Embryonic facial prominence (tissue), 1 donor: Measurements from ENCODE around the gene GSTT2B.
"Not testable (repeated sequence)": the region's sequence is repeated elsewhere in the genome, so short reads cannot be mapped to it uniquely, and the experiment has no call there.

Experiments
- DNase-seq: peaks from one replicate; pipeline ENCODE4 v3.0.0-alpha.2; 2016; ENCODE audit errors: extremely low spot score

The GSTT2B gene, protein sequence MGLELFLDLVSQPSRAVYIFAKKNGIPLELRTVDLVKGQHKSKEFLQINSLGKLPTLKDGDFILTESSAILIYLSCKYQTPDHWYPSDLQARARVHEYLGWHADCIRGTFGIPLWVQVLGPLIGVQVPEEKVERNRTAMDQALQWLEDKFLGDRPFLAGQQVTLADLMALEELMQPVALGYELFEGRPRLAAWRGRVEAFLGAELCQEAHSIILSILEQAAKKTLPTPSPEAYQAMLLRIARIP

DNA sequence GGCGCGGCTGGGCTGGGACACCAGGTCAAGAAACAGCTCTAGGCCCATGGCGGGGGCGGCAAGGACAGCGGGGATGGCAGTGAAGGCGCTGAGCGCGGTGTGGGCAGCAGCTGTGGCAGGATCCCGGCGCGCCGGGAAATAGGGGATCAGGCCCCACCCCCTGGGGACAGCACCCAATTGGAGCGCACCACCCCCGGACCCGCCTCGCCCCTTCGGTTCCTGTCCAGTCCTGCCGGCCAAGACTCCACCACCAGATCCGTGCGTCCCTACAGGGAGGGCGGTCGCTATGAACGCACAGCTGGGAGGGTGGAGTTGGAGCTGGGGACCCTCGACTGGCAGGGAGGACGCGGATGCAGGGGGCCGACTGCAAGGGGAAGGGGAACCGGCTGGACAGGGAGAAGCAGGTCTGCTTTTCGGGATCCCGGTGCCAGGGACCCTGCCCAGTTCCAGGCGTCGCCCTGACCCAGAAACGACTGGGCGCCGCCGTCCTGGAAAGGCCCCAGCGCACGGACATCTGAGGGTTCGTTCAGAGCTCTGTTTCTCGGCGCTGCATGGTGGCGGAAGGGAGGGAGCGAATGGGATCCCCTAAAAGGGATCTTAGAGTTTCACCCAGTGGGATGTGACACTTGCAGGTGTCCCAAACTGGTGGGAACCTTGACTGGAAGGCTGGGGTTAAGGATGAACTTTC, at the start of gene GSTT2B:
Gene GSTT2B (minus strand): TSS at position 112 of the 688 bp plus-strand sequence. CDS start 64 bp downstream, at position 48.
- DNase-seq: not testable (repeated sequence)

DNA sequence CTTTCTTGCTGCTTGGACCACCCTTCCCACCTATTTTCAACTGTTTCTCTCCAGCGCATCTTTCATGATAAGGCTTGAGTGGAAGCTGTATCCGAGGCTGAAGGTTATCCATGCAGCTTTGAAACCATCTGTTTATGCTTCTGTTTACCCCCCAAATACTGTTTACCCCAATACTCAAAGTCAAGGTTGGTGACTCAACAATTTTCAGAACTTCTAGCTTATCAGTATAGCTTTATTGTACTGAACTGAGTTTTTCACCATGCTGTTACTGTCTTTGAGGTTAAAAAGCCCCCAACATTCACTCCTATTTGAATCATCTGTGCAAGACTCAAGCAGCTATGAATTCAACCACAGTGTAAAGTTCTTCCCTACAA, 49.0 kb upstream of the GSTT2B start:
- DNase-seq: no peak

DNA sequence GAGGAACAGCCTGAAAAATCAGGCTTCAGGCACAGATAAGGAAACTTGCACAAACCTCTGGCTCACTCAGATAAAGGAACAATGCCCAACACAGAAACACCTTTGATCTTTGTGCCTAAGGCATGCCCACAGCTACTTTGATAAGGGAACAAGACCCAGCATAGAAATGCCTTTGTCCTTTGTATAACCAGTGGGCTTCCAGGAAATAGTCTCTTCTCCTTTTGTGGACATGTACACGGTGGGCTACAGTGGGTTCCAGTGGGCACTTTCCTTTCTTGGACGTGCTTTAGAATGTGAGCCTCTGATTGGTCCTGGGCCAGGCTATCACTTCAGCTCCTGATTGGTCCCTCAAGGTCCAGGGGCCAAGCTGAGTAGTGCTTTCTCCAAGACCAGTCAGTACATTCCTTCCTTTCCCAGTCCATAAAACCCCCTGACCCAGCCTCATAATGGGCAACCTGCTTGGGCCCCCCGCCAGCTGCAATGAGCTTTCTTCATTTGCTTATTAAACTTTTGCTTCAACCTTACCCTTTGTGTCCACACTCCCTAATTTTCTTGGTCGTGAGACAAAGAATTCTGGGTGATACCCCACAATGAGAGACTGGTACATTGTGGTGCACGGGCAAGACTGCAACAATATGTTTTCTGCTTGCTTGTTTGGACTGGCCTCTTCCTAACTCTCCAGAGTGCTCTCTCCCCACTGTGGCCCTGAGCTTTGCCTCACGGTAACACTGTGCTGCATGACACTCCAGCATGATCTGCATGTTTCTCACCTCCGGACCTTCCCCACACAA, 48.4 kb upstream of the GSTT2B start:
- no peak for DNase-seq

DNA sequence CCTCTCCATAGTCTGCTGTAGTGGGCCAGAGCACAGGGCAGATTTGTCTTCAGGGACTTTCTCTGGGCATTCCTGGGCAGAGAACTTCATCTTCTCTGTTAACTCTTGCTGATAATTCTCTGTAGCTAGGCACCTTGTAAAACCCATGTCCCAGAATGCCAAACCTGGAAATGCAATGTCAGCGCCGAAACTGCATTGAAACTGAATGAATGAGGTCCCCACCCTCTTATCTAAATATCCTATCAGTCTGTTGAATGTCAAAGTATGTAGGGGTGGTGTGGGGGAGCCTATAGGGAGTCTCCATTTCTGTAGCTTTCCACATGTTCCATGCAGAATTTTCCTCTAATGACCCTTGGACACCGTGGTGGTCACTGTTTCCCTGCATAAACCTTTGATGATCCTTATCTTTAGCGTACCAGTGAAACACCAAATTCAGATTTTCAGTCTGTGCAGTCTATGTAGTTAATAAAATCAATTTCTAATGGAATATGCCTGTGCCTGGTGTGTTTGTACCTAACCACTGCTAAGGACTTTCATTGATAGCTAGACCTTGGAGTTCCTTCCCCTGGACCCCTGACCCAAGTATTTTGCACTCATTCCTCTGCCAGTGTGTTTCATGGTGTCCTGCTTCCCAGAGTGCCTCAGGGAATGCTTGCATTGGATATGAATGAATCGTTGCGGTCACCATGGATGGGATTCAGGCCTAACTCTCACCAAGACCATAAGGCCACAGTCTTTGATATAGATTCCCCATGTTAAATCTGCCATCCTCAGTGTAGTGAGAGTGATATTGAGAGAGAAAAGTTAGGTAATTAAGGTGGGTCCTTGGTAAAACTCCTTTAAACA, 47.6 kb upstream of the GSTT2B start:
- no peak for DNase-seq

DNA sequence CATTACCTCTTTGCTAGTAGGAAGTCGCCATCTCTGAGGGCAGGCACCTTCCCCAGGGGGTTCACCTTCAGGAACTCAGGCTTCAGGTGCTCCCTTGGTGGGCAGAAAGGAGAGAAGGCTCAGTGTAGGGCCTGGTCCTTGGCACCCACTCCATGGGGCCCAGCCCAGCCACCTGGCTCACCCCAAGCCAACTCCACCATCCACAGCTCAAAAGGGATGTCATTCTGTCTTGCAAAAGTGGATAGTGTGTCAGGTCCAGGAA, 47.0 kb upstream of the GSTT2B start:
- no peak for DNase-seq

DNA sequence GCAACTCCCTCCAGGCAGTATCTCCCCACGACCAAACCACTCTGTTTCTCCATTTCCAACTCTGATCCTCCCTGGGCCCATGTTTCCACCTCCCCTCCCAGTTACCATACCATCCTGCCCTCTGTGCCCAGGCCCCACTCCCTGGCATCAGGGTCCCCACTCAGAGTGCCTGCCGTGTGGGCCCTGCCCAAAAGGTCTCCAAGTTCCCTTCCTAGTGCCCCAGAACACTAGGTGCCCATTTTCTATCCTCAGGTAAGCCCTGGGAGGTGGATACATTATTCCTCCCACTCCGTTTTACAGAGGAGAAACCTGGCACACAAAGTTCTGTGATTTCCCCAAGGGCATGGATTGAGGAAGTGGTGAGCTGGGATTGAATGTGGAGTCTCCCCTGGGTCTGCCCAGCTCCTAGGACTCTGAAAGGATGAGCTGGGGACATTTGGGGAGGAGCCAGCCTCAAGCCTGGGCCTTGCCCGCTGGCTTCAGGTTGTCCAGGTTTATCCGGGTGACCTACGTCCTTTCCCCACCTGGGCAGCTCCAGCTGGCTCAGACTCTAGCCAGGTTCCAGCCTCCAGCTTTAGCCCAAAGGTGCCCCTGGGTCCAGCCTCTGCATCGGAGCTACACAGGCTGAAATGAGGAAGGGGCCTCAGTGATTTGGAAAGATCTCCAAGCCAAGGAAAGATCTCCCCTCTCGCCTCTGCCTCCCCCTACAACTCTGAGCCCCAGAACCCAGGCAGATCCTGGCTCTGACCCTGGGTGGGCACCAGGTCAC, 46.4 kb upstream of the GSTT2B start:
- DNase-seq: no peak

DNA sequence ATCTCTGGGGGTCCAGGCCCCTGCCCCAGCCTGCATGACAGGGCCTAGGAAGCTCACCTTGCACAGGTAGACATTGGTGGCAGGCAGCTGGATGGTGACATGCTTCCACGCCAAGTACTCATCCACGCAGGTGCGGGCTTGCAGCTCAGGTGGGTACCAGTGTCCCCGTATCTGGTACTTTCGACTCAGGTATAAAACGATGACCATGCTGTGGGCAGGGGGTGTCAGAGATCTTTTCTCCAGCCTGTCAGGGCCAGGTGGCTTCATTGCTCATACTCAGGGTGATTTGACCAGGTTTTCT, 45.9 kb upstream of the GSTT2B start:
- DNase-seq: no peak

DNA sequence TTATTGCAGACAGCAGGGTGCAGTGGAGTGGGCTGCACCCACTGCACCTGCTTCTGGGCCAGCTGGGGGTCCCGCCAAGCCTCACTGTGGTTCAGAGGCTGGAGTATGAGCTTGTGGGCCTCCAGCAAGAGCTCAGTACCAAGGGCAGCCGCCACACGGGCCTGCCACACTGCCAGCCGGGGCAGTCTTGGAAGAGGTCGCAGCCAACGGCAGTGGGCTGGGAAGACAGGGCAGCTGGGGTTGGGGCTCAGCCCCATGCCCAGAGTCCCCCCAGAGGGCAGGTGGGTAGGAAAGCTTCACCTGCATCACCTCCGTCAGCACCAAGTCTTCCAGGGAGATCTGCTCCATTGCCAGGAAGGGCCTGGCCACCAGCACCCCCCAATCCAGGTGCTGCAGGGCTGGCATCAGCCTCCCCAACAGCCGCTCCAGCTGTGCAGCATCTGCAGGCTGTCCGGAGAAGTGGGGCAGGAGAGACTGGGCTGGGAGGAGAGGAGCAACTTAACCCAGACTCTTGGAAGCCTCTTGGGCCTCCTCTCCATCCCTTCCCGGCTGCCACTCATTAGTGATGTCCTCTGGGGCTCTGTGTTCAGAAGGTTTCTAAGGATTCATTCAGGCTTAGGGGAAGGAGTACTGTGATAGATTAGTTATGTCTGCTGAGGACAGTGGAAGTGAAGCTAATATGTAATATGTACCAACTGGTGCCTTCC, 45.4 kb upstream of the GSTT2B start:
- DNase-seq: no peak

DNA sequence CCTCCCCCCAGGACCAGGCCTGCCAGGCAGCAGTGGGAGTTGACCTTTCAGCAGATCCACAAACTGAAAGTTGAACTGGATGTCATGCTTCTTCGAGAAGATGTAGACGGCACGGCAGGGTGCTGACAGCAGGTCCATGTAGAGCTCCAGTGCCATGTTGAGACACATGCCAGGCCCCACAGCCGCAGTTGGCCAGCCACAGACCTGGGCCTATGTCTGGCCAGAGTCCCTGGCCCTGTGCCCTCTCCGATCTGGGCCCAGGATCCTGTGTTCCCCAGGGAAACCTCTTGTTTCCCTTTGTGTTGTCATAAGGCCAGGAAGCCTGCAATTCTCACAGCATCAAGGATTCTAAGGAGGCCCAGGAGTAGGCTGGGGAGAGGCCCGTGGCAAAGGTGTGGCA, 44.2 kb upstream of the GSTT2B start, which contains the start of gene GSTT4:
Gene GSTT4 (minus strand): TSS at position 253 of the 400 bp plus-strand sequence. CDS start 97 bp downstream, at position 156.
- no peak for DNase-seq

DNA sequence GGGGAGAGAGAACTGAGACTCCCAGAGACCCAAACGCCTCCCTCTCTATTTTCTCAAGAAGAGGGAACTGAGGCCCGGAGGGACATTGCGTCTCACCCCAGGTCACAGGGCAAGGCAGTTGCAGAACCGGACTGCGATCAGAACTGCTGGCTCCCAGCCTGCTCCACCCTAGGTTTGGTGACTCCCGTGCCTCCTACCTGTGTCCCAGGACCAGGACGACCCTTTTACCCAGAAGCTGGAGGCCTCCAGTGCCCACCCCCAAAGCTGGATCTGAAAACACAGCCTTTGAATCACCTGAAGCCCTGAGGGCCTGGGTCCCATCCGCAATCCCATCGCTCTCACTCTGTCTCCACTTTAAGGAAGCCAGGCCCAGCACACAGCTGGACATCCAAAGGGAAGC, 42.9 kb upstream of the GSTT2B start:
- DNase-seq: no peak

DNA sequence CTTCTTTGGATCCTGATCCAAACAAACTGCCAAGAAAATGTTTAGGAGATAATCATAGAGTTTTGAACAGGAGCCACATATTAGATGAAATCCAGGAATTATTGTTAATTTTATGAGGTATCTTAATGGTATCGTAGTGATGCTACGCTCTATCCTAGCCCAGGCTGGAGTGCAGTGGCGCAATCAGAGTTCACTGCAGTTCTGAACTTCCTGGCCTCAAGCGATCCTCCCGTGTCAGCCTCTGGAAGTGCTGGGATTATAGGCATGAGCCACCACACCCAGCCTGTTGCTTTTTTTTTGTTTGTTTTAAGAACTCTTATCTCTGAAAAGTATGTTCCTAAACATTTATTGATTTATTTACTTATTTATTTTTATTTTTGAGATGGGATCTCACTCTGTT, 41.9 kb upstream of the GSTT2B start:
- no peak for DNase-seq

DNA sequence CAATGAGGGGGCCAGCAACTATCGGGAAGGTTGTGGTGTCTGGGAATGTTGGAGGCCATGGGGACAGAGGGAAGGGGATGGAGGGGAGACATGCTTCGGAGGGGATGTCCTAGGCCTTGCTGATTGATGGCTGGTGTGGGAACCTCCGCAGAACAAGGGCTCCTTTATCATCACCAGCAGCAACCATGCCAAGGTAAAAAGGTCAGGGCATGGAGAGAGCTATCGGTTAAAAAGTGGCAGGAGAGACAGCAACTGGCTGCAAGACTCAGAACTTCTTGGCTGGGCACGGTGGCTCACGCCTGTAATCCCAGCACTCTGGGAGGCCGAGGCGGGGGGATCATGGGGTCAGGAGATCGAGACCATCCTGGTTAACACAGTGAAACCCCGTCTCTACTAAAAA, 41.3 kb upstream of the GSTT2B start:
- DNase-seq: no peak

DNA sequence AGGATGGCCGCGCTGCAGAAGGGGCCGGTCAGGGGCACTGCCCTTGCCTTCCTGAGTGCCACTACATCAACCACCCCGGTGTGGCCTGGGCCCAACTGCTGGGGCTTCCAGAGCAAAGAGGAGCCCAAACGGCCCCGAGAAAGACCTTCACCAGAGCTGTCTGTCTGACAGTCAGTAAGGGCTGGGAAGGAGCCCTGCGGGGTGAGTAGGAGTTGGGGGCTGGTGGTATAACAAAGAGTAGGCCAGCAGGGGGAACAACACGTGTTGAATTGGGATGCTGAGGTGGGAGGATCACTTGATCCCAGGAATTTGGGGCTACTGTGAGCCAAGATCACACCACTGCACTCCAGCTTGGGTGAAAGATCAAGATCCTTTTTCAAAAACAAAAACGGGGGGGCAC, 40.3 kb upstream of the GSTT2B start:
- DNase-seq: no peak

DNA sequence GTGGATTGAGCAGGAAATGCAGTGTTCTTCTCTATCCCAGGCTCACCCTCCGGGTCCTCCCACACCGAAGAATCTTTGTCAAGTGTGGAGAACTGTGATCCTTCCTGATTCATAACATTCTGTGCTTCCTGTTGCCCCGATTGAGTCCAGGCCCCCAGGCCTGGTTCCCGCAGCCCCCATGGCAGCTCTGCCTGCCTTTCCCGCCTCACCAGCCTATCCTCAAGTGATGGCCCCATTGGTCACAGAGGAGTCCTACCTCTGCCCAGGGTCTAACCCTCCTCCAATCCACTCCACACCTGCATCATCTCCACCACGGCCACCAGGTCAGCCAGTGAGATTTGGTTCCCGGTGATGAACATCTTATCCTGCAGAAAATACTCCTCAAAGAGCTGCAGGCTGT, 38.8 kb upstream of the GSTT2B start:
- DNase-seq: not testable (repeated sequence)

DNA sequence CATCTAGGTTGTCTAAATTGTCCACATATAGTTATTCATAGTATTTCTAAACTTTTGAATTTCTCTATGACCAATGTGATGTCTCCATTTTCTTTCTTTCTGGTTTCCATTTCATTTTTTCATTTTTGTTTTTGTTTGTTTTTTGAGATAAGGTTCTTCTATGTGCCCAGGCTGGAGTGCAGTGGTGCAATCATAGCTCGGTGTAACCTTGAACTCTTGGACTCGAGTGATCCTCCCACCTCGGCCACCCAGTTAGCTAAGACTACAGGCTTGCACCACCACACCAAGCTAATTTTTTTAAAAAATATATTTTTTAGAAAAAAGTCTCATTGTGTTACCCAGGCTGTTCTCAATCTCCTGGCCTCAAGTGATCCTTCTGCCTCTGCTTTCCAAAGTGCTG, 36.1 kb upstream of the GSTT2B start:
- DNase-seq: no peak

DNA sequence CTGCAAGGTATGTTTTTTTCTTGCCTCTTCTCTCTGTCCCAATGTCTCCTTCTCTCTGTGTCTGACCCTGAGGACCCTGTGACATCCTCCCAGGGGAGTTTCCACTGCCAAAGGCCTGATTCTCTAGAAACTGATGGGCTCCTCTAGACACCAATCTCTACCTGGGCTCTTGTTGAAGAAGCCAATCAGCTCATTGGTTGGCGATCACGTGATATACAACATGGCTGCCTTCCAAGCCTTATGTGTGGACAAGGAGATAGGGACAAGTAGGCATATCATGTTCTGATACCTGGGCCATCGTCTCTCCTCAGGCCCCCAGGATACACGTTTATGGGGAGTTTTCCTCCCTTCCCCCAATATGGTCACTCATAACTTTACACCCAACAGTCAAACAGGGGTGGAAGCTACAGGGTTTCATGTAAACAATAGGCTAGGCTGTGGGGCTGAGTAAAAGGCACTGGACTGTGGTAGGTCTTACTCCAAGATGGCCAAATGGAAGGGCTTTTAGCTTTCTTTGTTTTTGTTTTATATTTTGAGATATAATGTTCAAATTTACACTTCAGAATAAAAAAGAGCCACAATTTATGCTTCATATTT, 32.7 kb upstream of the GSTT2B start:
- DNase-seq: not testable (repeated sequence)

DNA sequence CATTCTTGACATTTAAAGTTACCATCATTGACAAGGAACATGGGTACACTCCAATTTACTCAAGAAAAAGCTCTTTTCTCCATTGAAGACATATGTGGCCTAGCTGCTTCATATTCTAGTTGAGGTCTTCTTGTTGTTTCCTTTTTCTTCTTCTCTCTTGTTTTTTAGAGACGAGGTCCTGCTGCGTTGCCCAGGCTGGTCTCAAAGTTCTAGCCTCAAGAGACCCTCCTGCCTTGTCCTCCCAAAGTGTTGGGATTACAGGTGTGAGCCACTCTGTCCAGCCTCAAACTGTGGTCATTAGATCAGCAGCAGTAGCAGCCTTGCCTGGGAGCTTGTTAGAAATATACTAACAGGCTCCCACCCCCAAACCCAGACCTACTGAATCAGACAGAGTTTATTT, 32.1 kb upstream of the GSTT2B start:
- not testable (repeated sequence) for DNase-seq

DNA sequence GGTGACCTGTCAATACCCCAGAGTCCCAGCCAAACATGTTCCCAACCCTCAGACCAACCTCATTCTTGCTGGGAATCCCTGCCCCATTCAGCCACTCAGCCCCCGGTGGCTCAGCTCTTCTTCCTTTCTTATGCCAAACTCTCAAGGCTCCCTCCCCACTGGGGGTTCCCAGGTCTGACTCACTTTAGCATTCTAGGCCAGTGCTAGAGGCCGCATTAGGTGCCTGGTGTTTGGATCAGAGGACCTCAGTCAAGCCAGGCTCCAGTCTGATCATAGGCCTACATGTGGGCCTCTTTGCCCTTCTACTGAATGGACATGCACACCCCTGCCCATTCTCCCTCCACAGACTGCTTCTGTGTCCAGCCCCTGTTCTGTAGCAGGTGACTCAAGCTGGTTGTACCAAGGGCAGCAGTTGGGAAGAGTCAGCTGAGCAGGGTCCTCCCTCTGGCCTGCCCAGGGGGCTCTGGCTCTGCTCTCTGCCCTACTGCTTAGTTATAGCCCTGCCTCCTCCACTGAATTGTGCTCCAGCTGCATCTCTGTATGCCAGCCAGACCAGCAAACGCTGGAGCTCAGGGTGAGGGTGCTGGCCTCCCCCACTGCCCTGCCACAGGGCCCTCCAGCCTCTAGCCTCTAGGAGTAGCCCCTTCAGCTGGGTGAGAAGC, 28.7 kb upstream of the GSTT2B start:
- DNase-seq: not testable (repeated sequence)

DNA sequence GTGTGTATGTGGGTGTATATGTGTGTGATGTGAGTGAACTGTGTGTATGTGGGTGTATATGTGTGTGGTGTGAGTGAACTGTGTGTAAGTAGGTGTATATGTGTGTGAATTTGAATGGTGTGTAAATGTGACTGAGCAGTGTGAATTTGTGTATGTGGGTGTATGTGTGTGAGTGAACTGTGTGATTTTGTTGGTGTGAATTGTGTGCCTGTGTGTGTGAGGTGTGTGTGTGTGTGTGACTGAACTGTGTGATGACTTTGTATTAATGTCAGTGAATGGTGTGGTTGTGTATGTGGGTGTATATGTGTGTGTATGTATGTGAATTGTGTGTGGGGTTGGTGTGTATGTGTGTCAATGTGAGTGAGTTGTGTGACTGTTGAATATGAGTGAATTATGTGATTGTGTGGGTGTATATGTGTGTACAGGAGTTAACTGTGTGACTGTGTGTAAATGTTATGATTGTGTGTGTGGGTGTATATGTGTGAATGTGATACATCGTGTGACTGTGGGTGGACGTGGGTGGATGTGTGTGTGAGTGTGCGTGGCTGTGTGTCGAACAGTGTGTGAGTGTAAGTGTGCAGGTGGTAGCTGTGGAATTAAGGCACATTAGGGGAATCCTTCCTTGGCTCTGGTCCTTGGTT, 25.7 kb upstream of the GSTT2B start:
- DNase-seq: not testable (repeated sequence)
